ENCODE results near the gene NAA40. TPM values are rescaled to one million over a fixed set of nuclear protein-coding genes. Genes with fewer than 3 reads are reported as not detected.

NAA40 gene
- total RNA-seq, 4 donors from 2014 or later: 27.6 to 46.4 (median 34.5) TPM

GRCh38 chr11:63978551-63979239 is 39.9 kb downstream of the NAA40 start:
- Histone ChIP-seq H3K36me3 (no peaks in the 10 kb centered on the region), H3K27ac (no peak overlapping the region), H3K9me3 (no peaks in the 10 kb centered on the region), H3K4me1 (peaks cover 19 to 20% of the 10 kb centered on the region in 2 donors), H3K4me3 (replicated peaks in 1 of 3) (no peak overlapping the region), H3K27me3 (no peaks in the 10 kb centered on the region)
- TF ChIP-seq CTCF (IDR thresholded peaks at IDR 0.05): no peak
- no peak for TF ChIP-seq POLR2A (IDR thresholded peaks at IDR 0.05)
- DNase-seq: no peak
- intact Hi-C loops (cut with DNase I): no loop called here
- 69 to 90% methylated on average over 7 to 8 of the region's 10 CpGs for WGBS, 2 donors

DNA sequence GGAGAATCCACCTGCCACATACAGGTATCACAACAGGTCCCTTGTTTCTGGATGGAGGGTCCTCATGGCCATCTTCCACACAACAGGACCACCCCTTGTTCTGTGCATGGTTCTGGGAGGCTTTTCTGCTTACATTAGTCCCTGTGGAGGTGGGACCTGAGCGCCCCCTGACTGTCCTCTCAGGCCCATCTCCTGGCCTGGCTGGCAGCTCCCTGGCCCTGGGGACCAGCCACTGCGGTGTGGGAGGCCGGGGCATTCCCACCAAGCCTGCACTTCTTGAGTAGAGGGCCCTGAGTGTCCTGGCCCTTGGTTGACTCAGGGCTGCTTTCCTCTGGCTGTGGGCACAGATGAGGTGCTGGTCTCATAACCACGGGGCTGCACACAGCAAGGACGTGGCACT is 40.6 kb downstream of the NAA40 start:
- H3K4me1 ChIP-seq: peaks cover 16 to 20% of the 10 kb centered on the region in 2 donors
- intact Hi-C loops (cut with DNase I): no loop called here
- no peak for TF ChIP-seq CTCF (IDR thresholded peaks at IDR 0.05)
- DNase-seq: no peak
- H3K27ac ChIP-seq: no peak overlapping the region
- H3K4me3 ChIP-seq (replicated peaks in 1 of 3): no peak overlapping the region
- H3K9me3 ChIP-seq: no peaks in the 10 kb centered on the region
- no peaks in the 10 kb centered on the region for H3K27me3 ChIP-seq
- 90% methylated on average over 3 to 5 of the region's 5 CpGs for whole genome bisulfite sequencing, 2 donors
- H3K36me3 ChIP-seq: no peaks in the 10 kb centered on the region

DNA sequence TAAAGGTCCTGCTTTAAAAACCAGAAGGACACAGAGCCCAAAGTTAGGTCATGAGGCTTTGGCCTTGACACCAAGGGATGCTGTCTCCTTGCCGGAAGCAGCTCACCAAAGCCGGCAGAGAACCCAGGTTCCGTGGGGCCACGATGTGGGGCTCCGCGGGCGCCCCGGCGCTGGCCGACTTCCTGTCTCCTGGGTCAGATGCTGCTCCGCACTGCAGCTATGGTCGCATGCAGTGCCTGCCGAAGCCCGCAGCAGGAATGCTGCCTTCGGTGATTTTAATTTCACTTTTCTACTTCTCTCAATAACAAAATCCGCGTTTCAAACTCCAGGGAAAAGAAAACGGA is 47.0 kb downstream of the NAA40 start:
- 1 to 3% methylated on average over 18 of the region's 18 CpGs for WGBS, 2 donors
- Histone ChIP-seq H3K4me1 (peaks cover 17 to 18% of the 10 kb centered on the region in 2 donors), H3K4me3 (replicated peaks in 1 of 3) (peak overlapping the region; percentile 45 to 96 (median 76)), H3K9me3 (no peaks in the 10 kb centered on the region), H3K27me3 (no peaks in the 10 kb centered on the region), H3K36me3 (peaks cover 5 to 6% of the 10 kb centered on the region in 2 donors), H3K27ac (peak overlapping the region in 2 of 3 donors; percentile 73 to 76)
- intact Hi-C loops (cut with DNase I): no loop called here
- TF ChIP-seq POLR2A (IDR thresholded peaks at IDR 0.05) (no peak), CTCF (IDR thresholded peaks at IDR 0.05) (no peak)
- DNase-seq: no peak

DNA sequence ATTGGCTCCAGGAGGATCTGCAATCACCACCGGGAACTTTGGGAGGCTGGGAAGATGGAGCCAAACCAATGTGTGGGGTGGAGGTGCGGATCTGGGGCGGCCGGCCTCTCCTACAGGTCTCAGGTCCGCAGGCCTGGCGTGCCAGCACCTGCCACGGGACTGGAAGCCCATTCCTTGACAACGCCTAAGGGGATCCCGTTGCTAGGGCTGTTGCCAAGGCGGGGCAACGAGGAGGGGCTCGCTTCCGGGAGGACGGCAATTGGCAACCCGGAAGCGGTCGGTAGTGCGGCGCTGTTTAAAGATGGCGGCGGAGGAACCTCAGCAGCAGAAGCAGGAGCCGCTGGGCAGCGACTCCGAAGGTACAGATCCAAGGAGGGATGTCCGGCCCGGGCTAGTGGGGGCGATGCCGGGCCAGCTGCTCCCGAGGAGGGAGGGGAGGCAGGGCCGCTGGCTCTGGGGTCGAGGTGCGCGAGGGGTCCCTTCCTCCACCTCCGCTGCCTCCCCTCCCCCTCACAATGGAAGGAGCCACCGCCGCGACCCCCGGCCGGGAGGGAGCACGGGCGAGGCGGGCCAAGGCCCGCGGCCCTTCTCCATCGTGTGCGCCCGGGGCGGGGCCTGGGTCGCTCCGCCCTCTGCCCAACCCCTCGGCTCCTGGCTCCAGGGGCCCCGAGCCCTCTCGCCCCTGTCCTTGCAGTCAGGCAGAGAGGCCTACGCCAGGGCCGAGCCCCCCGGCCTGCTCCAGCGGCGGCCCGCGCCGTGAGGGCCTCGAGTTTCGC is 47.5 kb downstream of the NAA40 start, which contains the start of gene OTUB1:
Gene OTUB1, plus strand, starts transcription at position 283 of the 776 bp plus-strand sequence. Its CDS starts 19 bp downstream, at position 302.
- H3K4me1 ChIP-seq: peaks cover 17 to 18% of the 10 kb centered on the region in 2 donors
- TF ChIP-seq POLR2A (IDR thresholded peaks at IDR 0.05) (peak in 1 of 2 donors; percentile 76), CTCF (IDR thresholded peaks at IDR 0.05) (no peak)
- no peaks in the 10 kb centered on the region for H3K9me3 ChIP-seq
- peaks cover 6 to 10% of the 10 kb centered on the region in 2 donors for H3K36me3 ChIP-seq
- H3K4me3 ChIP-seq (replicated peaks in 1 of 3): peak within 1 kb of the TSS; percentile 45 to 96 (median 76)
- peak within 1 kb of the TSS in 2 of 3 donors; percentile 73 to 76 for H3K27ac ChIP-seq
- H3K27me3 ChIP-seq: no peaks in the 10 kb centered on the region
- peak; percentile 93 to 94 for DNase-seq
- intact Hi-C loops (cut with DNase I): no loop called here
- 0% methylated on average over 6 to 30 of the region's 63 CpGs for WGBS, 2 donors
